Left lobe of liver (tissue), 2 donors: ENCODE measurements around the gene SFT2D3. TPM values are rescaled to one million over a fixed set of nuclear protein-coding genes. Genes with fewer than 3 reads are reported as not detected.
A peak's percentile ranks its signal among the peaks of the same experiment; 100 is the strongest.

ENCODE experiments used
- ATAC-seq: fragments of 200-7000 bp; cut with Tn5 transposase; one replicate; pipeline ENCODE4 v1.9.1; 2020; ENCODE audit warnings: mild to moderate bottlenecking, moderate library complexity
- DNase-seq: peaks from one replicate; pipeline ENCODE4 v3.0.0-alpha.2; 2020; ENCODE audit warnings: low spot score
- total RNA-seq: library from RNA; stranded (reverse); gene quantifications from one replicate; pipeline ENCODE4 v1.2.1, GENCODE V29; 2021
- donor health status: DM: no; HTN: no; CAD: no; lungs with moderate emphysema.
- donor health status: DM: no; HTN: yes; CAD: no.

SFT2D3 gene
- total RNA-seq, 1 donor from 2014 or later: 3.7 TPM

GRCh38 chr2:127704641-127705390 is 3.5 kb downstream of the SFT2D3 start:
- peak; percentile 84 for DNase-seq

DNA sequence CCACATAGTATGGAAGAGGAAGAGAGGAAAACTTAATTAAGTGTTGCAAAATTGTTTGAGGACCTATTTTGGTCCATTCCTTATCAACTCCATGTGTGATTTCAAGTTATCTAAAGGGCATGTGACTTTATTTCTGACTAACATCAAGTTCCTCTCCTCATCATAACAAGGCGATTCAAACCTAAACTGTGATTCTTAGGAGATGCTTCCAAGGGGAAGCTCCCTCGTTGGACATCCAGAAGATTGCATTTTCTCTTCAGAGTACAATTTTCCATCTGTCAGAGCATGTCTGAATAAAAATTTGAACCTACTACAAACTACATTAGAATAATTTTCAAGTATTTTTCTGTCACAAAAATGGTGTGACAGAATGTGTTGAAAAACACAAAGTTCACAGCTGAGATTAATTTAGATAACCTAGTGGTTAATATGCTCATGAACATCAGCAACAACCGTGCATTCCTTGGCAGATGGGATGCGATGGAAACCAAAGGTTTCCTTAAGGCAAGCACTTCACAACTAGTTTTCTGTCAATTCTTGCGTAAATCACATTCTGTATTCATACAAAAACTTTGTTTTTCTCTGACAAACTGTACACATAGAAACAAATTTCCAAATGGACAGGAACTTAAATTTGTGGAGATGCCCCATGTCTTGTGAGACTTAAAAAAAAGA is 4.2 kb downstream of the SFT2D3 start:
- no peak for DNase-seq
- no peak for ATAC-seq

More at GRCh38 chr2:127704641-127705390, 3.5 kb downstream of the SFT2D3 start:
- ATAC-seq: peak; percentile 36

DNA sequence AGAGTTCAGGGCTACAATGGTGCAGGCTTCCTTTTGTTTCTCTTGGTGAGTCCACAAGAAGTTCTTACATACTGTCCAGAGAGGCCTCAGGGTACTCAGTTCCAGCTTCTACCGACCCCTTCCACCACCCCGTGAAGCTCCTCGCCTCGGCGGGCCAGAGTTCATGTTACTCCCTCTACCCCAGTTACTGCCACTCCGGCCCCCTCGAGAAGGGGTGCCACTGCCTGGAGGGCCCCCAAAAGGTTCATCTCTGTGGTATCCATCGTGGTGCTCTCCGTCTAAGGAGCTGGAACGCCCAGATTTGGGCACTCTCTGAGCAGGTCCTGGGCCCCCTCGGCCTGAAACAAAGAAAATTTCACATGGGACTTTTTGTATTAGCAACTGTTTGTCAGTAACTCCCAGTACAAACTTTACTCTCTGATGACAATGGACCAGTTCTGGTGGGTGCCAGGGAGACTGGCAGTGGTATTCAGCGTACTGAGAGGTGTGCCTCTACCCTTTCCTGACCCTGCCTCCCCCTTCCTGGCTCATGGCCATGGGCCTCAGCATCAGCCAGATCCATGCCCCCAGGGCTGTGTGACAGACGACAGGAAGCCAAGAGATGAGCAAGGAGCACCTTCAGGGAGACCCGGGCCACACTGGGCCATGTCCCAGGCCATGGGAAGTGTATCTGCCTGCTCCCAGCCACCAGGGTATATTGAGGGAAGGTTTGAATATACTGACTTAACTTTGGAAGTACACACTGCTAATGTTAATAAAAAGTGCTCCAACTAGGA is 5.1 kb downstream of the SFT2D3 start:
- no peak for DNase-seq
- ATAC-seq: no peak

DNA sequence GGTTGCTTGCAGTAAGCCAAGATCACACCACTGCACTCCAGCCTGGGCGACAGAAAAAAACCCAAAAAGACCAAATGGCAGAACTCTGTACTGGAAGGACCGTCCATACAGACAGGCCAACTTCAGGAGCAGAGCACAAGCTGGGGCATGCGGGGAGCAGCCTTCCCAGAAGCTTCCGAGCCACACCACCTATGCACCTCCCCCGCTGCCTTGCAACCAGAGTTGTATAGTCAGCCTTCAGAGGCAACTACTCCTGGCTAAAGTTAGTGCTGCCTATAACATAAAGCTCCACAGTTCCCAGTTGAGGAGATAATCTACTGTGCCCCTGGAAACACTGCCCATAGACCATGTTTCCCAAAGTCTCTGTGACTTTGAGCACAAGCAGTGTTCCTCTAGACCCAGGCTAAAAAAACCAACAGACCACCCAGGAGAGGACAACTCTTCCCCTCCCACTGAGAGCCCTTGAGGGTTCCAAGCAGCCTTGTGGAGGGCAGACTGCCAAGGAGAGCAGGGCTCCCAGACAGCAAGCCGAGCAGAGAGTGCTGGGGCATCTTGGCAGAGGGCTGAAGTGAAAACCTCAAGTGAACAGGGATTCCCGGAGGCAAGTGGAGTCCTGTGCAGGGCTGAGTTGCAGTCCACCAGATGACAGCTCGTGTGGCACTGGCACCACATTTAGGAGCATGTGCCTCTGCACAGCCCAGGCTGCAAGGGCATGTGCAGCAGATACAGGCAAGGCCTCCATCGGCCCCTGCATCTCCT is 6.8 kb downstream of the SFT2D3 start:
- ATAC-seq: no peak
- DNase-seq: no peak

DNA sequence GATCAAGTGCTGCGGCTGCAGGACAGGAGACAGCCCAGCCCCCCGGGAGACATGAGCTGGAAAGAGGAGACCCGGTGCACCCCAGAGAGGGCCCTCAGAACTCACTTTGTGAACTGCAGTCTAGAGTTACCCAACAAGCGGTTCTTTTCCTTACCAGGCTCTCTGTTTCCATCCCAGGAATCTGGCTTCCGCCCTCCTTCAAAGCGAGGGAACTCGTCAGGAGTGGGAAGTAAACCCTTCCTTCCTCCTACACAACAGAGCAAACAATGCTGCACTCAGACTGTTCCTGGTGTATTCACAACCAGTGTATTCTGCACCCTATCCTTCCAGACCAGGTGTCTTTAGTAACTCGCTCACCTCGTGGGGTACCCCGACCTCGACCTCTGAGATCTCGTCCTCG is 8.0 kb downstream of the SFT2D3 start:
- DNase-seq (no peak), ATAC-seq (no peak)

GRCh38 chr2:127712999-127713398 is 11.7 kb downstream of the SFT2D3 start:
- ATAC-seq: no peak

DNA sequence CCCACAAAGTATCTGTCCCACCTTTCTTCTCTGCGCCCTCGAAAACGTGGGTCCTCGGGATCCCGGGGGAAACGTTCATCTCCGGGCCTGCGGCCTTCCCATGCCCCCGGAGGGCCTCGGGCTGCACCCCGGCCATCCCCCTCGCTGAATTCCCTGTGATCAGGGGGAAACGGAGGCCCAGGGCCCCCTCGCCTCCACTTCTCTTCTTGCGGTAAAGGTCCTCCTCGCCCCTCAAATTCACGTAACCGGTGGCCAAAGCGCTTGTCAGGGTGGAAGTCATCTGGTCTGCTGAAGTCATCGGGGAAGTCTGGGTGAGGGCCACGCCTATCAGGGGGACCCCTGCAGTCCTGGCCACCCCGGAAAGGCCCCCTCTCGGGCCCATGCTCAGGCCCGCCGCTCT is 12.3 kb downstream of the SFT2D3 start:
- ATAC-seq (no peak), DNase-seq (no peak)

More at GRCh38 chr2:127712999-127713398, 11.7 kb downstream of the SFT2D3 start:
- DNase-seq: no peak

GRCh38 chr2:127715778-127716449 is 14.6 kb downstream of the SFT2D3 start:
- ATAC-seq (no peak), DNase-seq (no peak)

DNA sequence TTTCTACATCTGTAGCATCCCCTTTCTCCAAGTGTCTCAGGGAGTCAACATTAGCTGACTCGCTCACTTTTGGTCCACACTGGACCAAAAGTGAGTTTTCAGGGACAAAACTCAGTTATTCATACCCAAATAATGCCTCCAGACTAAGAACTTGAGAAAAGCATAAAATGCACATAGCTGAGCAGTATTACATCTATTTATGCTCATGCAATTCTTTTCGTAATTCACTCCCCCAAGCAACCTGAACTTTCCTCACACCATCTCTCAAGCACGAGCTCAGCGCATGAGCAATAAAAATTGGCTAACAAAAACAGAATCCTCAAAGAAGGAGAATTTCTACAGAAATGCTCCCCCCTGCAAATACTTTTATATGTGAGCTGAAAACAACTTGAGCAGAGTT is 17.0 kb downstream of the SFT2D3 start:
- ATAC-seq: no peak

GRCh38 chr2:127719301-127720218 is 18.3 kb downstream of the SFT2D3 start:
- no peak for ATAC-seq
- DNase-seq: no peak

More for the DNA sequence above, 17.0 kb downstream of the SFT2D3 start:
- DNase-seq: no peak

DNA sequence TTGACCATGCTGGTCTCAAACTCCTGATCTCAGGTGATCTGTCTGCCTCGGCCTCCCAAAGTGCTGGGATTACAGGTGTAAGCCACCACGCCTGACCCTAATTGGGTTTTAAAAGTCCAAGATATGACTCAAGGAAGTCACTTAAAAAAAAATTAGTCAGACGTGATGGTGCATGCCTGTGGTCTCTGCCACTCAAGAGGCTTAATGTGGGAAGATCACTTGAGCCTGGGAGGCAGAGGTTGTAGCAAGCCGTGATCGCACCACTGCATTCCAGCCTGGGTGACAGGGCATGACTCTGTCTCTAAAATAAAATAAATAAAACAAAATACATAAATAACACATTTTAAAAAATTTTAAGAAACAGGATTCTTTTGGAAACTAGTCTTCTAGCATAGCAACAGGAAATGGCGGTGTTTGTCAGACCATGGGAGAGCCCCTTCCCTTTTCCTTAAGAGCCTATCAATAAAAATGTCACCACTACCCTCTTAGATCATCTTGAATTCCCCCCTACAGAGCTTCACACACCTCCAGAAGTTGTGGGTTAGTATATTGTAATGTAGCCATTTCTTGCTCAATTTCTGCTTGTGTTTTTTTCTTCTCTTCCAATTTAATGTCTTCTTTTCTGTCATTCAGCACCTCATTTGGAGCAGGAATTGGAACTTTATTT is 20.1 kb downstream of the SFT2D3 start:
- no peak for ATAC-seq

DNA sequence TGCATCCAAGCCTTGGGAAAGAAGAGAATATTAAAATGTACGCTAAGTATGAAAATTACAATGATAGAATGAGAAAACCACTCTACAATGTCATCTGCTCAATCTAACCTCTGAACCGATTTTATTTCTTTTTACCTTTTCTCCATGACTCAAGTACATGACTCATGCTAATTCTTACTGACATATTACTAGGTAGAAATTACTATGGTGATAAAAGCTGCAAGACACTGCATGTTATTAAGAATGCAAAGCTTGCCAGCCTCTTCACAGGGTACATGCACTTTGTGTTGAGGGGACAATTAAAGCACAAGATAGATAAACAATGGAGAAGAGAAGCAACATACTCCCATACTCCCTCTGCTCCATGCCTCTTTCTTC is 20.7 kb downstream of the SFT2D3 start:
- DNase-seq: no peak
- ATAC-seq: no peak

More for the DNA sequence above, 20.1 kb downstream of the SFT2D3 start:
- DNase-seq: no peak

DNA sequence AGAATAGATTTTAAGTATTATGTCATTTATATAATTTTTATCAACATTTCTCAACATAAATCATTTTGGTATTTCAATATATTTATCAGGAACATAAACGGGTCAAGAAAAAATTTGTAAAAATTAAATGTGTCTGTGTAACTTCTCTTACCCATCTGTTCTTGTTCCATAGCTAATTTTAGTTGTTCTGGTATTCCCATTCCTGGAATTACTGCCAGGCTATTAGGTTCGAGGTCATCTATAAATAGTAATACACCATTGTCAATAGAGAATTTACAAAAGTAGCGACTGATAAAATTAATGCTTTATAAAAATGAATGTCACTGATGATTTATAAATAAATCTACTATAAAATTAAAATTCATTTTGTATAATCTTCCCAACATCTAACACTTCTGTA is 21.5 kb downstream of the SFT2D3 start:
- ATAC-seq (no peak), DNase-seq (no peak)

- DNase-seq (no peak), ATAC-seq (no peak)
These were observed 25.0 kb downstream of the SFT2D3 start for GRCh38 chr2:127726158-127726880.

GRCh38 chr2:127733113-127733815 is 32.0 kb downstream of the SFT2D3 start:
- DNase-seq: no peak
- no peak for ATAC-seq

DNA sequence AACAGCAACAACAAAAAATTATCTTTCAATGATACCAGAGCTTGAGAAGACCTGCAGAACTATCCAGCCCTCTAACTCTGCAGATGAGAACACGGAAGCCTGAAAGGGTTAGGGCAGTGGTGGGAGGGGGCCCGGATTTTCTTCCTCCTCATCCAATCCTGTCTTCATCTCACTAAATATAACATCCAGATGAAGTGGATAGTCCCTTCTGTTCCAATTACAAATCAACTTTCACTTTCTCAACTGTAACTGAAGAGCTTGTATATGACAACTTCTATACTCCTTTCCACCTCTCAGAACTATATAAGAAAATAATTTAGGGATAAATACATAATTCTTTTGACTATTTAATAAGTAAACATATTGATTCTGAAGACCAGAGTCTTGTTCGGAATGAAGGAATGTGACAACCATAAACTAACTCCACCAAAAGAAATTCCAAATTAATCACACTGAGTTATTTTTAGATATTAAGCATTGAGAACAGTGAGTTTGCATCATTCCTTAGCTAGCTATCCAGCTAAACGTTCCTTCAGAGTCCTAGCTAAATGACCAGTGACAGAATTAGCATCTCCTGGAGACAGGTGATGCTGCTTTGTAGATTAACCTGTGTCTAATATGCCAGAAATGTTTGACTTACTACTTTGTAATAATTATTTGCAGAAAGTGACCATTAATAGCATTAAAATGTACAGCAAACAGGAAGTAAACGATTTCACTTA is 32.7 kb downstream of the SFT2D3 start:
- DNase-seq: no peak

GRCh38 chr2:127735044-127735443 is 33.7 kb downstream of the SFT2D3 start:
- DNase-seq: no peak
- peak; percentile 37 for ATAC-seq

More for the DNA sequence above, 32.7 kb downstream of the SFT2D3 start:
- ATAC-seq: no peak
